ENCODE data around the gene ATP5PD.

Gene ATP5PD

DNA sequence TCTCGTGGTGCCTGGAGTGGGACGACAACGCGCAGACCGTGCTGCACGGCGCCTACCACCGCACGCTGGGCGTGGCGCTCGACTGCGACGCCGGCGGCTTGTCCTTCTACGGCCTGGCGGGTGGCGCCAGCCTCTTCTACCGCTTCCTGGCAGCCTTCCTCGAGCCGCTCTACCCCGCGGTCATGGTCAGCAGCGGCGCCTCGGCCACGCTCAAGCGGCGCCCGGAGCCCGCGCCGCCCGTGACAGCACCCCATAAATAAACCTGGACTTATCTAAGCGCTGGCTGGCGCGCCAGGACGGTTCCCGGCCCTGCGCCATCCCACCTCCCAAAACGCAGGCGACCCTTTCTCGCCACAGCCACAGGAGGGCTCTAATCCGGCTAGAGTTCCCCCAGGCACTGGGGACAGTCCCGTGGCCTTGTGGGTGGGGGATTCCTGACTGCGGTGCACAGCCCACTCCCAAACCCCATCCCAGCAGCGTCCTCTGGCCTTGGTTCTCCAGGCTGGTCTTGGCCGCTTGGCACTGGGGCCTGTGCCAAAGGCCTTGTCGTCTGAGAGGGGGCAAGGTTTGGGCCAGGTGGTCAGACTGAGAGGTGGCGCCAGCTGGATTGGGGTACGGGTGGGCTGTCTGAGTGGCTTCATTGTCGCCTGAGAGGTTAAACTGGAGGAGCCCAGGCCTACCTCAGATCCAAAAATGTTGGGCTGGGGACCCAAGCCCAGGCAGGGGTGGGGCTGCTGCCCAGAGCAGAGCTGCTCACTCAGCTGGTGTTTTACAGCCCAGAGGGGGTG, 30.9 kb upstream of the ATP5PD start:
- Histone ChIP-seq H3K27ac (ENCODE audit: extremely low read depth, low read depth, low read length) (no peak overlapping the region), H3K4me1 (ENCODE audit: control insufficient read depth, insufficient read depth, low read length) (peaks cover 2% of the 10 kb centered on the region; the same call in 1 of the 2 replicates), H3K9me3 (ENCODE audit: control insufficient read depth, insufficient read depth, low read depth, low read length) (no peaks in the 10 kb centered on the region), H3K36me3 (ENCODE audit: control insufficient read depth in 2 of 2, insufficient read depth in 1 of 2, low read length in 2 of 2) (no peaks in the 10 kb centered on the region), H3K4me3 (ENCODE audit: low read depth, low read length) (no peak overlapping the region)
- ChIA-PET CTCF (interaction anchor here (1.3 kb wide), 1 partner anchor 18 kb away, joined by 8 read pairs; no protein-coding TSS in a partner anchor), POLR2A (no interaction called here)
- TF ChIP-seq KLF9 (tag by site-specific recombination; IDR thresholded peaks at IDR 0.05; ENCODE audit: low read depth) (peak; percentile 59; the same call in 1 of the 2 replicates), ZNF341 (tag by site-specific recombination; IDR thresholded peaks at IDR 0.05; ENCODE audit: low read depth) (0 out of 2 replicates have a peak, but pooled peaks have one; percentile 32), ZNF292 (tag by site-specific recombination; IDR thresholded peaks at IDR 0.05; ENCODE audit: borderline replicate concordance, low read depth) (no peak)
- TF ChIP-seq, protein P1, sequence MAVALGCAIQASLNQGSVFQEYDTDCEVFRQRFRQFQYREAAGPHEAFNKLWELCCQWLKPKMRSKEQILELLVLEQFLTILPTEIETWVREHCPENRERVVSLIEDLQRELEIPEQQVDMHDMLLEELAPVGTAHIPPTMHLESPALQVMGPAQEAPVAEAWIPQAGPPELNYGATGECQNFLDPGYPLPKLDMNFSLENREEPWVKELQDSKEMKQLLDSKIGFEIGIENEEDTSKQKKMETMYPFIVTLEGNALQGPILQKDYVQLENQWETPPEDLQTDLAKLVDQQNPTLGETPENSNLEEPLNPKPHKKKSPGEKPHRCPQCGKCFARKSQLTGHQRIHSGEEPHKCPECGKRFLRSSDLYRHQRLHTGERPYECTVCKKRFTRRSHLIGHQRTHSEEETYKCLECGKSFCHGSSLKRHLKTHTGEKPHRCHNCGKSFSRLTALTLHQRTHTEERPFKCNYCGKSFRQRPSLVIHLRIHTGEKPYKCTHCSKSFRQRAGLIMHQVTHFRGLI (tag by site-specific recombination; IDR thresholded peaks at IDR 0.05), result peak; percentile 80
- TF ChIP-seq, protein P2, sequence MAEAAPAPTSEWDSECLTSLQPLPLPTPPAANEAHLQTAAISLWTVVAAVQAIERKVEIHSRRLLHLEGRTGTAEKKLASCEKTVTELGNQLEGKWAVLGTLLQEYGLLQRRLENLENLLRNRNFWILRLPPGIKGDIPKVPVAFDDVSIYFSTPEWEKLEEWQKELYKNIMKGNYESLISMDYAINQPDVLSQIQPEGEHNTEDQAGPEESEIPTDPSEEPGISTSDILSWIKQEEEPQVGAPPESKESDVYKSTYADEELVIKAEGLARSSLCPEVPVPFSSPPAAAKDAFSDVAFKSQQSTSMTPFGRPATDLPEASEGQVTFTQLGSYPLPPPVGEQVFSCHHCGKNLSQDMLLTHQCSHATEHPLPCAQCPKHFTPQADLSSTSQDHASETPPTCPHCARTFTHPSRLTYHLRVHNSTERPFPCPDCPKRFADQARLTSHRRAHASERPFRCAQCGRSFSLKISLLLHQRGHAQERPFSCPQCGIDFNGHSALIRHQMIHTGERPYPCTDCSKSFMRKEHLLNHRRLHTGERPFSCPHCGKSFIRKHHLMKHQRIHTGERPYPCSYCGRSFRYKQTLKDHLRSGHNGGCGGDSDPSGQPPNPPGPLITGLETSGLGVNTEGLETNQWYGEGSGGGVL (tag by site-specific recombination; IDR thresholded peaks at IDR 0.05), result peak; percentile 38; the same call in 1 of the 2 replicates

DNA sequence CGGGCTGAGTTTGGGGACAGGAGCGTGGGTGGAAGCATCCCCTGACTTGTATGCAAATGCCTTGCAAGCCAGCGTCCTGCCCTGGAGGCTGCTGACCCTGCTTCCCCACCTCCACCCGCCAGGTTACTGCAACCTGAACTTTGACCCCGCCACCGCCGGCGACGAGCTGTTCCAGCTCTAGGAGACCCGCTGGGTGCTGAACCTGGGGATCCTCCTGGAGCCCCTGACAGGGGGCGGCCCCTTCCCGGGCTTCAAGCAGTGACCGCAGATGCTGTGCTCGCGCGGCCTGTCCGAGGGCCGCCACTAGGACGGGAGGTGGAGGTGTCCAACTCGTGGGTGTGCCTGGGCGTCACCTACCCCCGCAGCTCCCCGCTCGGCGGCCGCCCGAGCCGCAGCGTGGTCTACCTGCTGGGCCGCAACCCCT, 30.3 kb upstream of the ATP5PD start:
- CTCF ChIA-PET, result interaction anchor here (1.0 kb wide), 1 partner anchor 28 kb away, joined by 5 read pairs; no protein-coding TSS in a partner anchor
- POLR2A ChIA-PET, result interaction anchor here (1.4 kb wide), 1 partner anchor 29 kb away, joined by 3 read pairs; no protein-coding TSS in a partner anchor
- TF ChIP-seq ZNF202 (tag by site-specific recombination; IDR thresholded peaks at IDR 0.05; ENCODE audit: borderline replicate concordance) (no peak), EGR2 (tag by site-specific recombination; IDR thresholded peaks at IDR 0.05; ENCODE audit: low read depth) (peak; percentile 40), ZNF791 (tag by site-specific recombination; IDR thresholded peaks at IDR 0.05) (no peak)
- no peak overlapping the region for H3K27ac ChIP-seq (ENCODE audit: extremely low read depth, low read depth, low read length)
- no peak overlapping the region for H3K4me3 ChIP-seq (ENCODE audit: low read depth, low read length)
- H3K4me1 ChIP-seq (ENCODE audit: control insufficient read depth, insufficient read depth, low read length), result peaks cover 2% of the 10 kb centered on the region; the same call in 1 of the 2 replicates
- no peaks in the 10 kb centered on the region for H3K9me3 ChIP-seq (ENCODE audit: control insufficient read depth, insufficient read depth, low read depth, low read length)
- no peaks in the 10 kb centered on the region for H3K36me3 ChIP-seq (ENCODE audit: control insufficient read depth in 2 of 2, insufficient read depth in 1 of 2, low read length in 2 of 2)

DNA sequence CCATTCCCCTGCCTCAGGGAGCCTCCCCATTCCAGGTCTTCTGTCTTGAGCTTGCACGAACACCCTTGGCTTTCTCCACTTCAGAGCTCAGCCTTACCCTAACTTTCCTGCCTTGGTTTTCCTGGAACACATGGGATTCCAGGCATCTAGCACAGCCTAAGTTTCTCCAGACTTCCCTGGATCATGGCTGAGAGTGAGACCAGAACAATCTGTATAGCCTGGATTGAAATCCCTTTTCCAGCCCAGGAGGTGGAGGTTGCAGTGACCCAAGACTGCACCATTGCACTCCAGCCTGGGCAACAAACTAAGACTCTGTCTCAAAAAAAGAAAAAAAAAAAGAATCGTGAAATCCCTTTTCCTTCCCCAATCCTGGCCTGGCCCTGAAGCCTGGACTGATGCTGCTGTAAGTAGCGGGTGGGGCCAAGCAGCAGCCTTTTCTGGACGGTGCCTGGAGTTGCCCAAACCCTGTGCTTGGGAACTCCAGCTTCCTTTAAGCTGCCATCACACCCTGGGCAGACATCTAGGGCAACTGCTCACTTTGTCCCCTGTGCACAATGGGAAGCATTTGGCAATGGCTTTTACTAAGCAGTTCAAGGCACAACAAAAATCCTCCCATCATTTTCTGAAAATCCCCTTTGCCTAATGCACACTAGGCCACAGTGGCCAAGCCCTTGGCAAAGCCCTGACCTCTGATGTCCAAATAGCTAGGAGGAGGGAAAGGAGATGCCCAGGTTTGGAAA, 29.0 kb upstream of the ATP5PD start:
- Histone ChIP-seq H3K36me3 (ENCODE audit: control insufficient read depth in 2 of 2, insufficient read depth in 1 of 2, low read length in 2 of 2) (no peaks in the 10 kb centered on the region), H3K9me3 (ENCODE audit: control insufficient read depth, insufficient read depth, low read depth, low read length) (no peaks in the 10 kb centered on the region), H3K4me3 (ENCODE audit: low read depth, low read length) (no peak overlapping the region), H3K27ac (ENCODE audit: extremely low read depth, low read depth, low read length) (no peak overlapping the region), H3K4me1 (ENCODE audit: control insufficient read depth, insufficient read depth, low read length) (peaks cover 2% of the 10 kb centered on the region; the same call in 1 of the 2 replicates)
- TF ChIP-seq ZFP37 (tag by site-specific recombination; IDR thresholded peaks at IDR 0.05), result no peak
- TF ChIP-seq, protein P3, sequence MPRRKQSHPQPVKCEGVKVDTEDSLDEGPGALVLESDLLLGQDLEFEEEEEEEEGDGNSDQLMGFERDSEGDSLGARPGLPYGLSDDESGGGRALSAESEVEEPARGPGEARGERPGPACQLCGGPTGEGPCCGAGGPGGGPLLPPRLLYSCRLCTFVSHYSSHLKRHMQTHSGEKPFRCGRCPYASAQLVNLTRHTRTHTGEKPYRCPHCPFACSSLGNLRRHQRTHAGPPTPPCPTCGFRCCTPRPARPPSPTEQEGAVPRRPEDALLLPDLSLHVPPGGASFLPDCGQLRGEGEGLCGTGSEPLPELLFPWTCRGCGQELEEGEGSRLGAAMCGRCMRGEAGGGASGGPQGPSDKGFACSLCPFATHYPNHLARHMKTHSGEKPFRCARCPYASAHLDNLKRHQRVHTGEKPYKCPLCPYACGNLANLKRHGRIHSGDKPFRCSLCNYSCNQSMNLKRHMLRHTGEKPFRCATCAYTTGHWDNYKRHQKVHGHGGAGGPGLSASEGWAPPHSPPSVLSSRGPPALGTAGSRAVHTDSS (tag by site-specific recombination; IDR thresholded peaks at IDR 0.05), result no peak
- peak; percentile 29; the same call in 1 of the 2 replicates for TF ChIP-seq PRDM1 (tag by site-specific recombination; IDR thresholded peaks at IDR 0.05)
- TF ChIP-seq ZNF555 (tag by site-specific recombination; conservative IDR thresholded peaks at IDR 0.05), result no peak
- TF ChIP-seq ZBTB17 (tag by site-specific recombination; IDR thresholded peaks at IDR 0.05), result peak; percentile 39; the same call in 1 of the 2 replicates
- 0 out of 2 replicates have a peak, but pooled peaks have one; percentile 17 for TF ChIP-seq FEZF1 (tag by site-specific recombination; IDR thresholded peaks at IDR 0.05)
- TF ChIP-seq, protein P4, sequence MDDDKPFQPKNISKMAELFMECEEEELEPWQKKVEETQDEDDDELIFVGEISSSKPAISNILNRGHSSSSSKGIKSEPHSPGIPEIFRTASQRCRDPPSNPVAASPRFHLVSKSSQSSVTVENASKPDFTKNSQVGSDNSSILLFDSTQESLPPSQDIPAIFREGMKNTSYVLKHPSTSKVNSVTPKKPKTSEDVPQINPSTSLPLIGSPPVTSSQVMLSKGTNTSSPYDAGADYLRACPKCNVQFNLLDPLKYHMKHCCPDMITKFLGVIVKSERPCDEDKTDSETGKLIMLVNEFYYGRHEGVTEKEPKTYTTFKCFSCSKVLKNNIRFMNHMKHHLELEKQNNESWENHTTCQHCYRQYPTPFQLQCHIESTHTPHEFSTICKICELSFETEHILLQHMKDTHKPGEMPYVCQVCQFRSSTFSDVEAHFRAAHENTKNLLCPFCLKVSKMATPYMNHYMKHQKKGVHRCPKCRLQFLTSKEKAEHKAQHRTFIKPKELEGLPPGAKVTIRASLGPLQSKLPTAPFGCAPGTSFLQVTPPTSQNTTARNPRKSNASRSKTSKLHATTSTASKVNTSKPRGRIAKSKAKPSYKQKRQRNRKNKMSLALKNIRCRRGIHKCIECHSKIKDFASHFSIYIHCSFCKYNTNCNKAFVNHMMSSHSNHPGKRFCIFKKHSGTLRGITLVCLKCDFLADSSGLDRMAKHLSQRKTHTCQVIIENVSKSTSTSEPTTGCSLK (tag by site-specific recombination; IDR thresholded peaks at IDR 0.05), result no peak
- ChIA-PET POLR2A (interaction anchor here (0.6 to 1.4 kb wide), 7 partner anchors 12 to 76 kb away, joined by 3 to 5 read pairs (median 3); partner anchors contain the start of gene SLC16A5), CTCF (interaction anchor here (0.6 to 1.0 kb wide), 4 partner anchors 20 to 38 kb away, joined by 3 to 6 read pairs (median 4); no protein-coding TSS in a partner anchor)
